ENCODE results near the gene MTPN.

Gene MTPN

GRCh38 chr7:135919071-135919841, 57.9 kb downstream of the MTPN start:
- no peak for DNase-seq

GRCh38 chr7:135918134-135918533, 59.0 kb downstream of the MTPN start:
- DNase-seq, result no peak

- no peak for DNase-seq
Observed at GRCh38 chr7:135917721-135918120, 59.4 kb downstream of the MTPN start.

DNA sequence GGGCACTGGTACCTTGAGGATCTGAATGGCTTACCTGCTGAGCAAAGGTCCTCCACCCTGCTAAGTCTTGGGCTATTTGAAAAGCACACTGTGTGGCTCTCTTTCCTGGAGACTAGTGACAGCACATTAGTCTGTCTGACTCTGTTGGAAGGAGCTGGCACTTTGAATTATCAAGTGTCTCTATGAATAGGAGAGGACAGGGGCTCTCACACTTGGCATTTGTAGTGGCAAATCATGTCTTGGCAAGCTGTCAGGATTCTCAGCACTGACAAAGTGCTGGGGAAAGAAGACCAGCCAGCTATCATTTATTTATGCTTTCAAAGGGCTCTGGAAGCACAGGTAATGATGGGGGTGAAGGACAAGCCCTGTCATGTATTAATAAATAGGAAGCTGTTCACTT, 62.8 kb downstream of the MTPN start:
- DNase-seq, result no peak

DNA sequence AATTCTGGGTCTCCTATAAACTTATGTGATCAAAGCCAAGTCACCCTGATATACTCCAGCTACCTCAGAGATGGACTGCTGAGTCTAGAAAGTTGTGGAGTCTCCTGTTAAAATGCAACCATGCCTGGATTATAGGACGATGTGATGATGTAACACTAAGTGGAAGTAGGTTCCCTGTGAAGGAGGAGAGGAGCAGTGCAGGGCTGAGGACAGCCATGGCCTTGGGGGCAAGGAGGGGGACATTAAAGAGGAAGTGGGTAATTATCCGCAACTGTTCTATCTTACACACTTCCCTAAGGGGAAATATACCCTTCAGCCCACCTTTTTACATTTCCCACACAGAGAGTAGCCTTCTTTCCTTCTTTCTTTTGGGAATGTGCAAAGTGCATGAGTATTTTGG, 63.8 kb downstream of the MTPN start:
- DNase-seq, result no peak

- peak; percentile 68 for DNase-seq
Observed at GRCh38 chr7:135911099-135911498, 66.1 kb downstream of the MTPN start.

DNA sequence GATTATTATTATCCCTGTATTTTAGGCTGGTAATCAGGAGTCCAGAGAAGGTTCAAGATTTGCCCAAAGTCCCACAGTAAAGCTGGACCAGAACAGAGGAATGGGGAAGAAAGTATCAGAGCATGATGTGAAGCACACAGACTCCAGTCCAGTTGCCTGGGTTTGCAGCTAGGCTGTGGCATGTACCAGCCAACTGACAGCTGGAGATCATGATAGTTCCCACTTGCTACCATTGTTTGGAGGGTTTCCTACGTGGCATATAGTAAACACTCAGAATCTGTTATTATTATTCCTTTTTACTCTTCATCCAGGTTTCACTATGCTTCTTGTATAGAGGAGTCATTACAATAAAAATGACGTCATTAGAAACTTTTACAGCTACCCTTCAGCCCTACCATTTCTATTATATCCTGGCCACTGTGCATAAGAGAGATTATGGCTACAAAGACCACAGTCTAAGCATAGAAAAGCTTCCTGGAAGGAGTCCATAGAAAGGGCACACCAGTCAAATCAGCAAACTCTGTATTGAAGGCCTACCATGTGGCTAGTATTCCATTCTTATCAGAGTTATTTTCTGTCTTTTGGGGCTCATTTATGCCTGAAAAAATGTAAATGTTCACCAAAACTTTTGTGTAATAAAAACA, 66.6 kb downstream of the MTPN start:
- DNase-seq, result no peak

DNA sequence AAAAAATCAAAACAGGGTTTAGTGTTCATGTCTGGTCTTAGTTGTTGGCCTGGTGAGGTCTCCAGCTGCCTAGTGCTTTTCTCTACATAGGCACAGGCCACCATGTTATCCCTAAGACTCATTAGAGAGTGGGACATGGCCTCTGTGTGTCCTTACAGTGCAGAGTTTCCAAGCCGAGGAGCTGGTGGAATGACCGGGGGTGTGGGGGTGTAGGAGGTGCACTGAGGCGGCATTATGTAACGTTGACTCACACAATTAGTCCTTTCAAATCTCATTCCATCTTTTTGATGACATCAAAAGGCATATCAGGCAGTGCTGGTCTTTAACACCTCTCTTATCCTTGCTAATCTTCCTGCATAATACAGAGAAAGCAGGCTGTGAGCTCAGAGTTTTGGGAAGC, 71.3 kb downstream of the MTPN start:
- no peak for DNase-seq

- DNase-seq, result no peak
Observed at GRCh38 chr7:135905355-135905754, 71.8 kb downstream of the MTPN start.

DNA sequence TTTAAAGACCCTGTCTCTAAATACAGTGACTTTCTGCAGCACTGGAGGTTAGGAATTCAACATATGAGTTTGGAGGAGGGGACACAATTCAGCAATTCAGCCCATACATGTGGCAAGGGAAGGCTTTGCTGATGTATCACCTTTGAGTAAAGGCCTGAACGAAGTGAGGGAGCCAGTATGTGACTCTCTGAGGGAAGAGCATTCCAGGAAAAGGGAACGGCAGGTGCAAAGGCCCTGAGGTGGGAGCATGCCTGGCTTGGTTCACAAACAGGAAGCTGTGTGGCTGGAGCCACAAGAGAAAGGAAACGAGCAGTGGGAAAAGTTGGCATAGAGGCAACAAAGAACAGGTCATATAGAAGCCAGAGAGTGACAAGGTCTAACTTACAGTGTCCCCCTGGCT, 72.9 kb downstream of the MTPN start:
- no peak for DNase-seq

DNA sequence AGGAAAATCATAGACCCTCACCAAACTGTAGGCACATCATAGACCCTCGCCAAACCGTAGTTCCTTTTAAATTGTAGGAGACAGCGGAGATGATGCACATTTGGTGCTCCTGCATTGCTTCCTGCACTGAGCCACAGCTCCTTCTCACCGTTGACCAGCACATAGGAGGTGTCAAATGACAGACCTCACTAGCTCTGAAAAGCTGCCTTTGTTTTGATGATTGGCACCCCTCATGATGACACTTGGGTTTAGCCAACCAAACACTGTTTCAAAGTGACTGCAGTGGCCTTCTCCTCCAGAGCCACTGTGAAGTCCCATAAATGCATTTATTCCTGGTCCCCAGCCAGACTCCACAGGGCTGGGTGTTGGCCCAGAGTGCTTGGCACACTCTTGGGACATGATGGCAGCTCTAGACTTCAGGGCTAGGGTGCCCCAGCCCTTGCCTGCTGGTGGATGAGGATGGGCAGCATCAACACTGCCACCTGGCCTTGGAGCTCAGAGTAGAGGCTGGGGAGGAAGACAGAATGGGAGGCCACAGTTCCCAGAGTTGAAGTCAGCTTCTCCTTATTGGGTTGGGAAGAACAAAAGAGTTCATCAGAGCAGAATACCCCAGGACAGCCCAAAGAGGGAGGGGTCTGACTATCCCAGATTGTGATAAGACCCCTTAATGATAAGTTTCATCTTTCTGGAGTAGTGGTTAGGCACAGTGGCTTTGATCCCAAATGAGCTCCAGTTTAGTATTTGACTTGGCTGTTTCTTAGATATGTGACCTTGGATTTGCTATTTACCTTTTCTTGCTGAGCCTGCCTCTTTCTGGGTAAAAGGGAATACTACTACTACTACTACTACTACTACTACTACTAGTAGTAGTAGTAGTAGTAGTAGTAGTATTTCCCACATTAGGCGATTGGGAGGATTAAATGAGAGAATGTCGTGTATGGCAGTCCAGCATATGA, 75.3 kb downstream of the MTPN start:
- no peak for DNase-seq

DNA sequence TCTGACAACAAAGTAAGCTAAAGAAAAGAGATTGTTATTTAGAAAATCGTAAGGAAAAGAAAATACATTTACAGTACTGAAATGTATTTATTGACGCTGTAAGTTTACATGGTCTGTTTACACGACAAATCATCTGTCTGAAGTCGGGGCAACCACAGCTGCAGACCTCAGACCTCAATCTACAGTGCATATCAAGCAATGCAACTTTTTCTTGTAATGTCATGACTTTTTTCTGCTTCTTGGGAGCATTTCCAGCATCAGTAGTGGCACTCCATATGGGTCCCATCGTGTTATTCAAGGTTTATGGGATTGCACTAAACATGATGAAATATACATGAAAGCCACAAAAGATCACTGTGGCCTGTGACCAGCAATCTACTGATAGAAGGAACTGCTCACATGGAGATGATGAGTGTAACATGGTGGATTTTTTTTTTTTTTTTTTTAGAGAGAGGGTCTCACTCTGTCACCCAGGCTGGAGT, 77.1 kb downstream of the MTPN start:
- no peak for DNase-seq

DNA sequence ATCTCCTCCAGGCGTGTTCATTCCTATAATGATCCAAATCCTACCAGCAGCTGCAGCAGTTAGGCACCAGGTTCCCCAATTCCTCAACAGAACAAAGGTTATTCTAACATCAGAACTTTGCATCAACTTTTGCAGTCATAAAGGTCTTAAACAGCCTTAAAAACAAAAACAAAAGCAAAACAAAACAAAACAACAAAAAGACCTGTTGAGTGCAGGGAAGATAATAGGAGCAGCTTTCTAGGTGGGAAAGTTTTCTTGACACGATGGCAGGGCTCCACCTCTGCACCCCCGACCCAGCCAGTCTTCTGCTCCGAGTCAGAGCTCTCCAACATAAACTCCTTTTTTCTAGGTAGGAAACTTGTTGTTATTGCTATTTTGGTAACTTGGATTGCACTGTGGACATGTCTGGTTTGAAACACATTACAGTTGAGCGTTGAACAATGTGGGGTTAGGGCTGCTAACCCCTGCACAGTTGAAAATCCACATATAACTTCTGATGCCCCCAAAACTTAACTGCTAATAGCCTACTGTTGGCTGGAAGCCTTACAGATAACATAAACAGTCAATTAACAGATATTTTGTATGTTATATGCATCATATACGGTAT, 77.6 kb downstream of the MTPN start:
- no peak for DNase-seq

- peak; percentile 95 for DNase-seq
Observed at GRCh38 chr7:135898226-135898625, 78.9 kb downstream of the MTPN start.

DNA sequence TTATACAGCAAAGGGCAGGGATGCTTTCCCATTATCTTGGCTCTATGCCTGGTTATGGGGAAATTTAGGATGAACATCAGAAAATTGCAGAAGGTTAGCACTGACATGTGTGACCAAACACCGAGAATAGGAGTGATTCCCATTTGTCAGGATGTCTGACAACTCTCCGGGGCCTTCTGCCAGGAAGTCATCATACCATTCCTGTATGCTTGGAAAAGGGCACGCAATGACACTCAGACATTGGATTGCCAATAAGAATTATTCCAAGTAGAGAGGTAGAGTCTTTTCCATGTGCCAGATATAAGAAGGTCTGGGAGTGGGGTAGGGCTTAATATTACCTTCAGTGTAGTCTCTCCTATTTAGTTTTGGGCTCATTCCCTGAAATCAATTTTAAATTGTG, 82.3 kb downstream of the MTPN start:
- no peak for DNase-seq

DNA sequence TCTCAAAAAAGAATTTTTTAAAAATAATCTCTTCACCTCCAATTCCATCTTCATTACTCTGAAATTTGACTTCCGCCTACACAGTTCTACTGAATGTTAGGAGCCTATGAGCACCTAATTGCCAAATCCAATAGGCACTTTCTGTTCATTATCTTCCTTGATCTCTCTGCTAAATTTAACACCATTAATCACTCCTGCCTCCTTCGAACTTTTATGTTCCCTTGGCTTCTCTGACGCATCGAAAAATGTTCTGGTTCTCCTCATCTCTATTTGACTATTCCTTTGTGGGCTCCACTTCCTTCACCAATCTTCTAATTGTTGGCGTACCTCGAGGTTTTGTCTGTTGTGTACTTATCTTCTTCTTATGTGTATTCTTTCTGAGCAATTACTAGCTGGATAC, 87.3 kb downstream of the MTPN start:
- no peak for DNase-seq

- DNase-seq, result no peak
Observed at GRCh38 chr7:135888740-135889139, 88.4 kb downstream of the MTPN start.

GRCh38 chr7:135886345-135887132, 90.6 kb downstream of the MTPN start:
- DNase-seq, result no peak

DNA sequence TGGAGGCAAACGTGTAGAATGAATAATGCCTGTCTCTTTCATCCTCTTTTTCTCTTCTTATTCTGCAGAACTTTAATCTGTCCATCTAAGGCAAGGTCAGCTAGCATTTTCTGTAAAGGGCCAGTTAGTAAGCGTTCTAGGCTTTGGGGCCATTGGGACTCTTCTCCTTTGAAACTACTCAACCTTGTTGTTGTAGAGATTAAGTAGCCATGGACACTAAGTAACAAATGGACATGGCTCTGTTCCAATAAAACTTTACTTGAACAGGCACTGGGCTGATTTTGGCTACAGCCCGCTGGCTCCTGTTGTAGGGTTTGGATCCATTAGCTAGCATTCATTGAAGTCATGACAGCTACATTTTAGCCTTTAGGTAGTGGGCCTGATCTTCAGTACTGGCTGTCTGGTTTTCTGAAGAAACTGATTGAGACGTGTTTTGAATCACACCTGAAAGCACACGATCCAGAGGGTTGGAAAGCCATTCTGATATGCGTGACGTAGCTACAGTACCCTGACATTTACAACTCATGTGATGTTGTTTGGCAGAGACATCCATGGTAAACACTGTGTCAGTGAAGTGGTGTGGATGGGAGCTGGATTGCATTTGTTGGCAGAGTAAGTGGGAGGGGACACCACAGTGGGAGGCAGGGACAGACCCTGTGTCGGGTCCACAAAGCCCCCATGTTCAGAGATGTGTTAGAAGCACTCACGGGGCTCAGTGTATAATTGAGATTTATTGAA, 92.5 kb downstream of the MTPN start:
- DNase-seq, result no peak

- no peak for DNase-seq
Observed at GRCh38 chr7:135879233-135879632, 97.9 kb downstream of the MTPN start.

DNA sequence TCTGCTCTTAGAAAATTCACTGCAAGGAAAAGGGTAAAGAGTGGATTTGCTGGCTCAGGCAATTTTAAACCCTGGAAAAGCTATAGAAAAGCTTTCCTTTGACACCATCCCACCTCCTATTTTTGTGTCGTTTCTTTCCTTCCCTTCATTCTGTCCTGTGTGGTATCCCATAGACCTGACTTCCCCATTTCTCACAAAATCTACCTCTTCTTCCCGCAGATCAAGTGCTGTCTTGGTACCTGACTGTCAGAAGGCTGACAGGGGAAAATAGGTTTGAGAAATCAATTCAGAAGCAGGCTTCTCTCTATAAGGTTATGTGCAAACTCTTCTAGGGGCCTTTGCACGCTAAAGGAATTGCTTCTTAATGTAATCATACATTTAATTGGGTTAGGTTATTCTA, 98.9 kb downstream of the MTPN start:
- no peak for DNase-seq

All from DMS 273 treated with DMSO at 0.1 percent for 48 hours (cell line).